Measurements from ENCODE around the gene NCAPG2.

Gene NCAPG2

GRCh38 chr7:158650821-158651225, 53.8 kb downstream of the NCAPG2 start:
- Histone ChIP-seq H3K18ac (ENCODE audit: low read length) (no peak overlapping the region), H2AK5ac (ENCODE audit: low read length) (no peak overlapping the region), H4K8ac (ENCODE audit: low read depth, low read length) (no peak overlapping the region), H4K12ac (ENCODE audit: low read depth, low read length) (no peak overlapping the region), H2BK120ac (ENCODE audit: insufficient read depth, low read length, poor library complexity) (no peak overlapping the region), H3K27me3 (ENCODE audit: insufficient read depth, low read length) (no peaks in the 10 kb centered on the region), H3K79me1 (ENCODE audit: low read length) (no peaks in the 10 kb centered on the region), H2BK12ac (ENCODE audit: low read length) (no peak overlapping the region), H3K79me2 (ENCODE audit: control insufficient read depth, insufficient read depth, low read length, poor library complexity) (no peaks in the 10 kb centered on the region), H3K9ac (ENCODE audit: low read length) (no peak overlapping the region), H2AFZ (ENCODE audit: insufficient read depth, low read length, poor library complexity) (no peak overlapping the region), H2BK5ac (ENCODE audit: low read depth, low read length, poor library complexity) (no peak overlapping the region), H3K4me2 (ENCODE audit: low read length) (no peak overlapping the region), H3K36me3 (ENCODE audit: control insufficient read depth in 1 of 2, insufficient read depth in 2 of 2, low read length in 2 of 2) (peaks cover 28 to 40% of the 10 kb centered on the region in 2 experiments), H3K14ac (ENCODE audit: low read length) (no peak overlapping the region), H4K91ac (ENCODE audit: low read depth, low read length) (no peak overlapping the region), H3K4ac (ENCODE audit: low read depth, low read length) (no peak overlapping the region), H3K4me1 (ENCODE audit: control insufficient read depth in 1 of 2, insufficient read depth in 2 of 2, low read length in 2 of 2) (no peaks in the 10 kb centered on the region), H3K4me3 (ENCODE audit: low read depth, low read length) (no peak overlapping the region), H3K9me3 (ENCODE audit: insufficient read depth, low read depth, low read length) (peaks cover 3% of the 10 kb centered on the region), H3K23ac (ENCODE audit: low read length) (no peak overlapping the region), H3K27ac (ENCODE audit: low read depth, low read length) (no peak overlapping the region)
- WGBS (ENCODE audit: extremely low coverage, insufficient coverage, insufficient read length): no CpG with 5 or more reads among the region's 7 CpGs
- peak in 1 of 2 donors; percentile 54 for DNase-seq

DNA sequence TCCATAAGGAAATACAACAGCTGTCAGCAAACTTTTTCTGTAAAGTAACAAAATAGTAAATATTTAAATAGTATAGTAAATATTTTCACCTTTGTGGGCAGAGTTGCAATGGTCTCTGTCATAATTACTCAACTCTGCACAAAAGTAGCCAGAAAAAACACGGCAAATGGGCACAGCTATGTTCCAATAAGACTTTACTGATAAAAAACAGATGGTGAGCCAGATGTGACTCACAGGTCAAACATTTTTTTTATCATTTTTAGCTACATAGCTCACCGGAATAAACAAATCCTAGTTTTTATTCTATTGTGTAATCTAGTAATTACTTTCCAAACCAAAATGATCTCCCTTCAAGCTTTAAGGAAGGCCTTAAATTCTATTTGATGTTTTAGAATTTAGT, 55.3 kb downstream of the NCAPG2 start:
- no peaks in the 10 kb centered on the region for H3K79me2 ChIP-seq (ENCODE audit: control insufficient read depth, insufficient read depth, low read length, poor library complexity)
- H3K4me2 ChIP-seq (ENCODE audit: low read length): no peak overlapping the region
- no peak overlapping the region for H3K4ac ChIP-seq (ENCODE audit: low read depth, low read length)
- no peak overlapping the region for H2AFZ ChIP-seq (ENCODE audit: insufficient read depth, low read length, poor library complexity)
- H4K91ac ChIP-seq (ENCODE audit: low read depth, low read length): no peak overlapping the region
- no peak overlapping the region for H3K23ac ChIP-seq (ENCODE audit: low read length)
- H3K36me3 ChIP-seq (ENCODE audit: control insufficient read depth in 1 of 2, insufficient read depth in 2 of 2, low read length in 2 of 2): peaks cover 25 to 41% of the 10 kb centered on the region in 2 experiments
- no peak overlapping the region for H2BK12ac ChIP-seq (ENCODE audit: low read length)
- no peaks in the 10 kb centered on the region for H3K27me3 ChIP-seq (ENCODE audit: insufficient read depth, low read length)
- DNase-seq: peak; percentile 58 to 83
- no peaks in the 10 kb centered on the region for H3K4me1 ChIP-seq (ENCODE audit: control insufficient read depth in 1 of 2, insufficient read depth in 2 of 2, low read length in 2 of 2)
- no peak overlapping the region for H2BK5ac ChIP-seq (ENCODE audit: low read depth, low read length, poor library complexity)
- H2AK5ac ChIP-seq (ENCODE audit: low read length): no peak overlapping the region
- H3K27ac ChIP-seq (ENCODE audit: low read depth, low read length): no peak overlapping the region
- H3K18ac ChIP-seq (ENCODE audit: low read length): no peak overlapping the region
- no peak overlapping the region for H2BK120ac ChIP-seq (ENCODE audit: insufficient read depth, low read length, poor library complexity)
- no peak overlapping the region for H4K8ac ChIP-seq (ENCODE audit: low read depth, low read length)
- H4K12ac ChIP-seq (ENCODE audit: low read depth, low read length): no peak overlapping the region
- H3K9me3 ChIP-seq (ENCODE audit: insufficient read depth, low read depth, low read length): peaks cover 2% of the 10 kb centered on the region
- H3K79me1 ChIP-seq (ENCODE audit: low read length): no peaks in the 10 kb centered on the region
- no peak overlapping the region for H3K9ac ChIP-seq (ENCODE audit: low read length)
- WGBS (ENCODE audit: extremely low coverage, insufficient coverage, insufficient read length): no CpG with 5 or more reads among the region's 2 CpGs
- no peak overlapping the region for H3K14ac ChIP-seq (ENCODE audit: low read length)
- no peak overlapping the region for H3K4me3 ChIP-seq (ENCODE audit: low read depth, low read length)

GRCh38 chr7:158648787-158649186, 55.8 kb downstream of the NCAPG2 start:
- WGBS (ENCODE audit: extremely low coverage, insufficient coverage, insufficient read length): no CpG with 5 or more reads among the region's 9 CpGs
- peak in 1 of 2 donors; percentile 15 for DNase-seq
- H2BK120ac ChIP-seq (ENCODE audit: insufficient read depth, low read length, poor library complexity): no peak overlapping the region
- no peak overlapping the region for H4K91ac ChIP-seq (ENCODE audit: low read depth, low read length)
- no peak overlapping the region for H3K23ac ChIP-seq (ENCODE audit: low read length)
- no peak overlapping the region for H2BK12ac ChIP-seq (ENCODE audit: low read length)
- H4K12ac ChIP-seq (ENCODE audit: low read depth, low read length): no peak overlapping the region
- H3K14ac ChIP-seq (ENCODE audit: low read length): no peak overlapping the region
- no peak overlapping the region for H2AK5ac ChIP-seq (ENCODE audit: low read length)
- no peak overlapping the region for H2BK5ac ChIP-seq (ENCODE audit: low read depth, low read length, poor library complexity)
- H3K27ac ChIP-seq (ENCODE audit: low read depth, low read length): no peak overlapping the region
- H2AFZ ChIP-seq (ENCODE audit: insufficient read depth, low read length, poor library complexity): no peak overlapping the region
- H3K27me3 ChIP-seq (ENCODE audit: insufficient read depth, low read length): no peaks in the 10 kb centered on the region
- H3K4me1 ChIP-seq (ENCODE audit: control insufficient read depth in 1 of 2, insufficient read depth in 2 of 2, low read length in 2 of 2): no peaks in the 10 kb centered on the region
- no peak overlapping the region for H3K4ac ChIP-seq (ENCODE audit: low read depth, low read length)
- no peak overlapping the region for H3K18ac ChIP-seq (ENCODE audit: low read length)
- no peak overlapping the region for H4K8ac ChIP-seq (ENCODE audit: low read depth, low read length)
- H3K9ac ChIP-seq (ENCODE audit: low read length): no peak overlapping the region
- no peak overlapping the region for H3K4me3 ChIP-seq (ENCODE audit: low read depth, low read length)
- peaks cover 21 to 38% of the 10 kb centered on the region in 2 experiments for H3K36me3 ChIP-seq (ENCODE audit: control insufficient read depth in 1 of 2, insufficient read depth in 2 of 2, low read length in 2 of 2)
- peaks cover 2% of the 10 kb centered on the region for H3K9me3 ChIP-seq (ENCODE audit: insufficient read depth, low read depth, low read length)
- no peaks in the 10 kb centered on the region for H3K79me1 ChIP-seq (ENCODE audit: low read length)
- no peak overlapping the region for H3K4me2 ChIP-seq (ENCODE audit: low read length)
- H3K79me2 ChIP-seq (ENCODE audit: control insufficient read depth, insufficient read depth, low read length, poor library complexity): no peaks in the 10 kb centered on the region

- H3K4me1 ChIP-seq (ENCODE audit: control insufficient read depth in 1 of 2, insufficient read depth in 2 of 2, low read length in 2 of 2): no peaks in the 10 kb centered on the region
- H2BK120ac ChIP-seq (ENCODE audit: insufficient read depth, low read length, poor library complexity): no peak overlapping the region
- H4K91ac ChIP-seq (ENCODE audit: low read depth, low read length): no peak overlapping the region
- no peak overlapping the region for H3K27ac ChIP-seq (ENCODE audit: low read depth, low read length)
- H4K12ac ChIP-seq (ENCODE audit: low read depth, low read length): no peak overlapping the region
- H4K8ac ChIP-seq (ENCODE audit: low read depth, low read length): no peak overlapping the region
- no peak overlapping the region for H2BK5ac ChIP-seq (ENCODE audit: low read depth, low read length, poor library complexity)
- H2AFZ ChIP-seq (ENCODE audit: insufficient read depth, low read length, poor library complexity): no peak overlapping the region
- no peak overlapping the region for H3K9ac ChIP-seq (ENCODE audit: low read length)
- whole genome bisulfite sequencing (ENCODE audit: extremely low coverage, insufficient coverage, insufficient read length): no CpG with 5 or more reads among the region's 7 CpGs
- no peak overlapping the region for H2AK5ac ChIP-seq (ENCODE audit: low read length)
- no peak overlapping the region for H3K18ac ChIP-seq (ENCODE audit: low read length)
- H2BK12ac ChIP-seq (ENCODE audit: low read length): no peak overlapping the region
- H3K4ac ChIP-seq (ENCODE audit: low read depth, low read length): no peak overlapping the region
- peaks cover 2% of the 10 kb centered on the region for H3K9me3 ChIP-seq (ENCODE audit: insufficient read depth, low read depth, low read length)
- DNase-seq: no peak
- H3K23ac ChIP-seq (ENCODE audit: low read length): no peak overlapping the region
- no peaks in the 10 kb centered on the region for H3K27me3 ChIP-seq (ENCODE audit: insufficient read depth, low read length)
- H3K4me3 ChIP-seq (ENCODE audit: low read depth, low read length): no peak overlapping the region
- no peaks in the 10 kb centered on the region for H3K79me2 ChIP-seq (ENCODE audit: control insufficient read depth, insufficient read depth, low read length, poor library complexity)
- no peak overlapping the region for H3K14ac ChIP-seq (ENCODE audit: low read length)
- H3K4me2 ChIP-seq (ENCODE audit: low read length): no peak overlapping the region
- no peaks in the 10 kb centered on the region for H3K79me1 ChIP-seq (ENCODE audit: low read length)
- peaks cover 22 to 39% of the 10 kb centered on the region in 2 experiments for H3K36me3 ChIP-seq (ENCODE audit: control insufficient read depth in 1 of 2, insufficient read depth in 2 of 2, low read length in 2 of 2)
Observed at GRCh38 chr7:158648168-158648567, 56.4 kb downstream of the NCAPG2 start.

All from trophoblast cell (in vitro differentiated cells and primary cell).